SK-N-MC (cell line): ENCODE measurements around the gene TP63.

ENCODE experiments used
- DNase-seq: peaks from one replicate; pipeline ENCODE4 v3.0.0-alpha.2; 2011; ENCODE audit warnings: low read depth, low spot score
- H3K27ac ChIP-seq: fragments of 200-600 bp; sonication (generic); 2 replicates; pipeline ENCODE4 v1.5.1; 2016; ENCODE audit warnings: mixed run types
- H3K36me3 ChIP-seq: fragments of 200-600 bp; sonication (generic); 2 replicates; pipeline ENCODE4 v1.6.1; 2017; ENCODE audit warnings: antibody characterized with exemption, low read length, mixed read lengths; ENCODE audit not compliant: insufficient read depth
- H3K4me3 ChIP-seq: fragments of 200-600 bp; sonication (generic); 2 replicates; pipeline ENCODE4 v1.5.1; 2016
- H3K9ac ChIP-seq: fragments of 200-600 bp; sonication (generic); 2 replicates; pipeline ENCODE4 v1.8.0; 2017; ENCODE audit warnings: mixed run types, mixed read lengths; ENCODE audit not compliant: insufficient read length
- H3K9me3 ChIP-seq: fragments of 200-600 bp; sonication (generic); 2 replicates; pipeline ENCODE4 v1.6.1; 2017; ENCODE audit warnings: low read depth, mild to moderate bottlenecking, antibody characterized with exemption, low read length, moderate library complexity, mixed read lengths
- EZH2 ChIP-seq: fragments of 200-600 bp; sonication (generic); IDR thresholded peaks from one replicate; pipeline ENCODE4 v1.6.1; 2017; ENCODE audit warnings: antibody characterized with exemption
- FOXP2 ChIP-seq: optimal IDR thresholded peaks from 2 replicates; pipeline ENCODE3; 2011; ENCODE audit warnings: mild to moderate bottlenecking, moderate library complexity; ENCODE audit not compliant: insufficient read depth; ENCODE audit errors: extremely low read length, control extremely low read depth
- POLR2AphosphoS5 ChIP-seq: IDR thresholded peaks from 2 replicates; pipeline ENCODE4 v1.6.1; 2012; ENCODE audit warnings: mild to moderate bottlenecking, low read depth, low read length, borderline replicate concordance

The TP63 gene

GRCh38 chr3:189787191-189787590, 156.0 kb downstream of the TP63 start:
- H3K4me3 ChIP-seq = no peak overlapping the region
- H3K9me3 ChIP-seq = no peaks in the 10 kb centered on the region
- H3K9ac ChIP-seq = no peak overlapping the region
- no peaks in the 10 kb centered on the region for H3K36me3 ChIP-seq
- no peak for TF ChIP-seq FOXP2
- DNase-seq = no peak
- H3K27ac ChIP-seq = no peak overlapping the region

GRCh38 chr3:189787632-189788031, 156.4 kb downstream of the TP63 start:
- no peak for DNase-seq
- no peak for TF ChIP-seq POLR2AphosphoS5
- H3K9ac ChIP-seq = no peak overlapping the region

GRCh38 chr3:189789432-189789831, 158.2 kb downstream of the TP63 start:
- no peak for TF ChIP-seq POLR2AphosphoS5
- TF ChIP-seq FOXP2 = no peak
- TF ChIP-seq EZH2 = no peak
- Histone ChIP-seq H3K27ac (no peak overlapping the region), H3K9ac (no peak overlapping the region), H3K9me3 (no peaks in the 10 kb centered on the region), H3K36me3 (no peaks in the 10 kb centered on the region), H3K4me3 (no peak overlapping the region)
- DNase-seq = no peak

More at GRCh38 chr3:189787632-189788031, 156.4 kb downstream of the TP63 start:
- no peaks in the 10 kb centered on the region for H3K9me3 ChIP-seq
- no peak overlapping the region for H3K4me3 ChIP-seq
- H3K36me3 ChIP-seq = no peaks in the 10 kb centered on the region
- no peak overlapping the region for H3K27ac ChIP-seq

DNA sequence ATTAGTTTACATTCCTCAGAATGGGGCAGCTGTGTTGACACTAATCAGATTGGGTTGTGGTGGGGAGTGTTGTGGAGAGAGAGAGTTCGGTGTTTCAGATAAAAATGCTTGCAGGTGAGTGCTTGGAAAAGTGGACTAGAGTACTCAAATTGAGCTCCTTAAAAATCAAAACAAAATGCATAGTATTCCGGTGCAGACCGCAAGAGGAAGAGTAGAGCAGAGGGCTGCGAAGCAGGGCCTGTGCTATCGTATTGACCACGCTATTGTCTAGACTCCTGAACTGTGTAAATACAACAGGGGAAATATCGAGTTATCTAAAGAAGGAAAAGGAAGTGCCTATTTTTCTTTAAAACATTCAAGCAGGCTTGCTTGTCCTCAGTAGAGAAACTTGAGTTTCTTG, 159.5 kb downstream of the TP63 start:
- no peak overlapping the region for H3K27ac ChIP-seq
- no peak overlapping the region for H3K4me3 ChIP-seq
- no peak overlapping the region for H3K9ac ChIP-seq
- no peaks in the 10 kb centered on the region for H3K36me3 ChIP-seq
- no peaks in the 10 kb centered on the region for H3K9me3 ChIP-seq
- TF ChIP-seq FOXP2 (no peak), EZH2 (no peak), POLR2AphosphoS5 (no peak)
- no peak for DNase-seq

DNA sequence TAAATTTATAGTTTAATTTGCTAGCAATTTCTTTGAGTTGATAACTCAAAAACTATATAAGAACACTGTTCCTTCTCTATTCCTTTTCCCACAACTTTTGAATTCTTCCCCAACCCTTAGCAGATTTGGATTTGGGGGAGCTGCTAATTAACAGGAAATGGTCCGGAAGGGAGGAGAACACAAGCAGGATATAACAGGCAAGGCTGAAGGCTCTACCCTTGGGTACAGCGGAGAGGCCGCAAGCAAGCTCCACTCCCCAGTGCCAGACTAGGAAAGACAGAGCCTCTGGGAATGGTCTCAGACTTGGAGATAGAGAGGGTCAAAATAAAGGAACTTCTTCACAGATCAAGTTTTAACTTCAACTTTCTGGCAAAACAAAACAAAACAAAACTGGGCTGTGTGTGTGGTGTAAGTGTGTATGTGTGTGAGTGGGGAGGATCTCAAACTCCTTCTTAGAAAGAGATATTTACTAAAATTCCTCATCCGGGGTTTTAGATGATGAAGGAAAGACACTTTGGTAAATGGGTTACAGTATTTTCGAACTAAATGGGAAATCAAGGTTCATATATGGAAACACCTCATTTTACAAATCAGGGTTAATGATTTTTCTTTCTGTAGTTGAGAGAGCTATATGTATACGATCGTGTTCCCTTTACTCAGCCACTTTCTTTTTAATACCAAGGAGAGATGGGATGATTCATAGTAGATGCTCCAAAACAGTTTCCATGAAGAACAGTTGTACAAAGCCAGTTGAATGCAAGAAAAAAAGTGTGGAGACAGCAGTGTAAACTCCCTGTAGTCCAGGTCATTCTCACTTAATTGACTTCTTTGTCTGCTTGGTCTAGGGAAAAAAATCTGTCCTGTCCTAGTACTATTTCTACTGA, 161.1 kb downstream of the TP63 start:
- TF ChIP-seq POLR2AphosphoS5 = no peak
- no peak for TF ChIP-seq FOXP2
- no peak for TF ChIP-seq EZH2
- no peak overlapping the region for H3K27ac ChIP-seq
- no peaks in the 10 kb centered on the region for H3K9me3 ChIP-seq
- no peaks in the 10 kb centered on the region for H3K36me3 ChIP-seq
- H3K9ac ChIP-seq = no peak overlapping the region
- H3K4me3 ChIP-seq = no peak overlapping the region
- no peak for DNase-seq

DNA sequence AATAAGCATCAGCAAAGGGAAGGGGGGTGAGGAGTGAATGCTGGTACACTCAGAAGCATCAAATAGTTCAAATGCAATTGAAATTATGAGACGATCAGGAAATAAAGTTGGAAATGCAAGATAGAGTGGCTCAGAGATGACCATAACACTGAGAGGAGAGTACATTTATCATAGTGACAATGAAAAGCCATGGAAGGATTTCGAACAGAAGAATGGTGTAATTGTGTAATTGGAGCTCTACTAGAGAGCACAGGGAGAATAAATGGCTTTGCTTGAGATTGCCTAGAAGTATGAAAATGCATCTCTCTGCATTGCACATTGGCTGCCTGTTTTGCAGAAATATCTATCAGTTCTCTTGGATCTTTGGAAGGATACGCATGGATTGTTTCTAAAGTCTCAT, 163.3 kb downstream of the TP63 start:
- TF ChIP-seq POLR2AphosphoS5 = no peak
- TF ChIP-seq FOXP2 = no peak
- no peak for TF ChIP-seq EZH2
- no peak overlapping the region for H3K4me3 ChIP-seq
- H3K9ac ChIP-seq = no peak overlapping the region
- DNase-seq = no peak
- H3K9me3 ChIP-seq = no peaks in the 10 kb centered on the region
- H3K36me3 ChIP-seq = no peaks in the 10 kb centered on the region
- H3K27ac ChIP-seq = no peak overlapping the region

DNA sequence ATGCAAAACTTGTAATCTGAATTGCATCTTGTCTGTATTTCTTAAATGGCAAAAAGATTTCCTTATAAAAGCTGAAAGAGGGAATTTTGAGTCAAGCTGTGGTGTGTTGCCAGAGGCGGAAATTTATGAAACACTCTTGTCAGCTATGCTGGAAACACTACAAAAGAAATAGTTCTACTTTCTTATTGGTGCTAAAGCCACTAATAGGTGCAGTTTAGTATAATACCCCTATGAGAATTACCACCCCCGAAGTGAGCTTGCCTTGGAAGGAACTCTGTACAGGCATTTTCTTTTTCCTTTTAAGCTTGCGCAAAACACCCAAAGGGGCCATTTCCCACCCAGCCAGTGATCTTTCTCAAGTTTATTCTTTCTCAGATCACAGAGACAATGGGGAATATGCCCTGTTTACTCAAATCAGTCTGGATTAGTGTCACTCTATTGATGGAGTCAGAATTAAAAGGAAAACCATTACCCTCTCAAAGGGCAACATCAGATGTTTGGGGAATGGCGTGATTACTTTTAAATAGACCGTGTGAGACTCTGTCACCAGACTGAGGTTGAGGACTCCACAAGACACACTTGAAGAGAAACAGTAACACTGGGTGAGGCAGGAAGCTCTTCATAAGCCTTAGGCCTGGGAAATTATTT, 166.0 kb downstream of the TP63 start:
- TF ChIP-seq EZH2 = no peak
- TF ChIP-seq FOXP2 = peak; percentile 55
- TF ChIP-seq POLR2AphosphoS5 = peak; percentile 52; the same call in 1 of the 2 replicates
- H3K4me3 ChIP-seq = peak overlapping the region; percentile 64
- H3K36me3 ChIP-seq = no peaks in the 10 kb centered on the region
- peak; percentile 84 for DNase-seq
- no peaks in the 10 kb centered on the region for H3K9me3 ChIP-seq
- H3K27ac ChIP-seq = peak overlapping the region; percentile 90
- peak overlapping the region; percentile 25 for H3K9ac ChIP-seq

GRCh38 chr3:189799366-189799765, 168.2 kb downstream of the TP63 start:
- H3K9ac ChIP-seq = no peak overlapping the region
- H3K4me3 ChIP-seq = no peak overlapping the region
- no peak for DNase-seq
- TF ChIP-seq EZH2 (no peak), FOXP2 (no peak), POLR2AphosphoS5 (no peak)
- H3K9me3 ChIP-seq = no peaks in the 10 kb centered on the region
- H3K36me3 ChIP-seq = no peaks in the 10 kb centered on the region
- H3K27ac ChIP-seq = no peak overlapping the region
